ENCODE results near the gene HPCAL1. TPM values are rescaled to one million over a fixed set of nuclear protein-coding genes. Genes with fewer than 3 reads are reported as not detected.

HPCAL1 gene
- total RNA-seq, 4 donors from 2014 or later: 29.0 to 56.7 (median 34.5) TPM

GRCh38 chr2:10269711-10270610 lies 32.7 kb upstream of the HPCAL1 start:
- TF ChIP-seq, protein P1, sequence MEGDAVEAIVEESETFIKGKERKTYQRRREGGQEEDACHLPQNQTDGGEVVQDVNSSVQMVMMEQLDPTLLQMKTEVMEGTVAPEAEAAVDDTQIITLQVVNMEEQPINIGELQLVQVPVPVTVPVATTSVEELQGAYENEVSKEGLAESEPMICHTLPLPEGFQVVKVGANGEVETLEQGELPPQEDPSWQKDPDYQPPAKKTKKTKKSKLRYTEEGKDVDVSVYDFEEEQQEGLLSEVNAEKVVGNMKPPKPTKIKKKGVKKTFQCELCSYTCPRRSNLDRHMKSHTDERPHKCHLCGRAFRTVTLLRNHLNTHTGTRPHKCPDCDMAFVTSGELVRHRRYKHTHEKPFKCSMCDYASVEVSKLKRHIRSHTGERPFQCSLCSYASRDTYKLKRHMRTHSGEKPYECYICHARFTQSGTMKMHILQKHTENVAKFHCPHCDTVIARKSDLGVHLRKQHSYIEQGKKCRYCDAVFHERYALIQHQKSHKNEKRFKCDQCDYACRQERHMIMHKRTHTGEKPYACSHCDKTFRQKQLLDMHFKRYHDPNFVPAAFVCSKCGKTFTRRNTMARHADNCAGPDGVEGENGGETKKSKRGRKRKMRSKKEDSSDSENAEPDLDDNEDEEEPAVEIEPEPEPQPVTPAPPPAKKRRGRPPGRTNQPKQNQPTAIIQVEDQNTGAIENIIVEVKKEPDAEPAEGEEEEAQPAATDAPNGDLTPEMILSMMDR (IDR thresholded peaks at IDR 0.05): no peak
- Histone ChIP-seq H3K36me3 (no peaks in the 10 kb centered on the region), H3K4me1 (peaks cover 0 to 7% (median 0%) of the 10 kb centered on the region in 4 donors), H3K9me3 (no peaks in the 10 kb centered on the region), H3K27ac (no peak overlapping the region), H3K27me3 (no peaks in the 10 kb centered on the region), H3K4me3 (no peak overlapping the region)
- no peak for DNase-seq (ENCODE audit: low spot score in 2 of 2)
- 92 to 94% methylated on average over 11 to 14 of the region's 15 CpGs for WGBS, 2 donors

DNA sequence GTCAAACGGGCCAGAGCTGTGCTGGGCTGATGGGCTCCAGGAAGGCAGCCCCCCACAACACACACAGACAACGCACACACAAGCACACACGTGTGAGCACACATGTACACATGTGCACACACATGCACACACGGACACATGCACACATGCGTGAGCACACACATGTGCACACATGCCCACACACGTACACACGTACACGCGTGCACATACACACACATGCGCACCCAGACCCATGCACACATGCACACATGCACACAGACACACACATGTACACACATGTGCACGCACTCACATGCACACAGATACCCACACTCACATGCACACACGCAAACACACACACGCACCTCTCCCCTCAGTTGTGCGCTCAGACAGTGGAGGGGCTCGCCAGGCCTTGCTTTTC lies 31.2 kb upstream of the HPCAL1 start:
- H3K36me3 ChIP-seq: no peaks in the 10 kb centered on the region
- H3K27me3 ChIP-seq: no peaks in the 10 kb centered on the region
- no peaks in the 10 kb centered on the region for H3K9me3 ChIP-seq
- H3K27ac ChIP-seq: no peak overlapping the region
- peaks cover 0 to 7% (median 0%) of the 10 kb centered on the region in 4 donors for H3K4me1 ChIP-seq
- no peak overlapping the region for H3K4me3 ChIP-seq
- TF ChIP-seq POLR2A (IDR thresholded peaks at IDR 0.05): no peak
- no peak for TF ChIP-seq EP300 (IDR thresholded peaks at IDR 0.05)
- TF ChIP-seq, protein P1 (IDR thresholded peaks at IDR 0.05): no peak
- no peak for DNase-seq (ENCODE audit: low spot score in 2 of 2)
- 86 to 89% methylated on average over 15 of the region's 15 CpGs for WGBS, 2 donors

GRCh38 chr2:10271946-10272345 lies 30.8 kb upstream of the HPCAL1 start:
- Histone ChIP-seq H3K4me3 (no peak overlapping the region), H3K36me3 (no peaks in the 10 kb centered on the region), H3K27ac (no peak overlapping the region), H3K4me1 (peaks cover 0 to 7% (median 0%) of the 10 kb centered on the region in 4 donors), H3K9me3 (no peaks in the 10 kb centered on the region), H3K27me3 (no peaks in the 10 kb centered on the region)
- 83 to 85% methylated on average over 6 of the region's 6 CpGs for WGBS, 2 donors
- TF ChIP-seq, protein P1 (IDR thresholded peaks at IDR 0.05): no peak
- TF ChIP-seq POLR2A (IDR thresholded peaks at IDR 0.05): no peak
- no peak for TF ChIP-seq EP300 (IDR thresholded peaks at IDR 0.05)
- DNase-seq (ENCODE audit: low spot score in 2 of 2): no peak

DNA sequence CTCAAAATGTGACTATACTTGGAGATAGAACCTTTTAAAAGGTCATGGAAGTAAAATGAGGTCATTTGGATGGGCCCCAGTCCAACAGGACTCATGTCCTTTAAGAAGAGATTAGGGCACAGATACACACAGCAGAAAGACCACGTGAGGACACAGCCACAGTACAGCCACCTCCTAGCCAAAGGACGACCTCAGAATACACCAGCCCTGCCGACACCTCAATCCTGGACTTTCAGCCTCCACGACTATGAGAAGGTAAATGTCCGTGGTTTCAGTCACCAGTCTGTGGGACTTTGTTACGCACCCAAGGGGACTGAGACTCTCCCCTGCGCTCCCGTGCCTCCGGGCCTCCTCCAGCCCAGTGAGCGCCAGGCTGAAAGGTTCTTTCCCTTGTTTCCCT lies 30.2 kb upstream of the HPCAL1 start:
- no peaks in the 10 kb centered on the region for H3K36me3 ChIP-seq
- no peak overlapping the region for H3K4me3 ChIP-seq
- TF ChIP-seq EP300 (IDR thresholded peaks at IDR 0.05) (no peak), POLR2A (IDR thresholded peaks at IDR 0.05) (no peak)
- TF ChIP-seq, protein P1 (IDR thresholded peaks at IDR 0.05): no peak
- no peak for DNase-seq (ENCODE audit: low spot score in 2 of 2)
- no peaks in the 10 kb centered on the region for H3K27me3 ChIP-seq
- H3K4me1 ChIP-seq: peaks cover 0 to 12% (median 2%) of the 10 kb centered on the region in 4 donors
- H3K9me3 ChIP-seq: no peaks in the 10 kb centered on the region
- H3K27ac ChIP-seq: no peak overlapping the region
- 91 to 95% methylated on average over 10 of the region's 10 CpGs for WGBS, 2 donors

Measured in tibial nerve (tissue), 4 donors.